ENCODE measurements around the gene ARMC9.

Gene ARMC9

DNA sequence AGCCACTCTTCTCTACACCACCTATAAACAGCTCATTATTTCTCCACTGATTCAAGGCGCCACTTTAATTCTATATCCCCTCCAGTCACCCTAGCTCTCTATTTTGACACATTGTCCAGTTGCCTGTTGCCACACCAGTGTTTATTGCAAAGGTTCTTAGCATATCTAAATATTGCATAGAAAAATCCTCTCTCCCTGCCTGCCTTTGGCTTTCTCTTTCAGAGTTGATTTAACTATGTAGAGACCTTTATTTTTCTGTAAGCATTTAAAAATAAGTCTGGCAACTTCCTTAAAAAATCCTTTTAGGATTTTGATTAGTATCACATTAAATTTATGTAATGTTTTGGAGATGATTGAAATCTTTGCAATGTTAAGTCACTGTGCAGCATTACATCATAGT is 149.2 kb downstream of the ARMC9 start:
- TF ChIP-seq CTCF (IDR thresholded peaks at IDR 0.05) = no peak

- no peak for TF ChIP-seq CTCF (IDR thresholded peaks at IDR 0.05)
These were observed 149.7 kb downstream of the ARMC9 start for GRCh38 chr2:231348173-231348572.

DNA sequence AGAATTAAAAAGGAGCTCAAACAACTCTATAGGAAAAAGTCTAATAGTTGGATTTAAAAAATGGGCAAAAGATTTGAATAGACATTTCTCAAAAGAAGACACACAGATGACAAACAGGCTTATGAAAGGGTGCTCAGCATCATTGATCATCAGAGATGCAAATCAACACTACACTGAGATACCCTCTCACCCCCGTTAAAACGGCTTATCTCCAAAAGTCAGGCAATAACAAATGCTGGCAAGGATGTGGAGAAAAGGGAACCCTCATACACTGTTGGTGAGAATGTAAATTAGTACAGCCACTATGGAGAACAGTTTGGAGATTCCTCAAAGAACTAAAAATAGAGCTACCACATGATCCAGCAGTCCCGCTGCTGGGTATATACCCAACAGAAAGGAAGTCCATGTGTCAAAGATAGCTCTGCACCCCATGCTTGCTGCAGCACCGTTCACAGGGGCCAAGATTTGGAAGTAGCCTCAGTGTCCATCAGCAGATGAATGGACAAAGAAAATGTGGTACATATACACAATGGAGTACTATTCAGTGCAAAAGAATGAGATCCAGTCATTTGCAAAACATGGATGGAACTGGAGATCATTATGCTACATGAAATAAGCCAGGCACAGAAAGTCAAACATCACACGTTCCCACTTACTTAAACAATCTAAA is 150.4 kb downstream of the ARMC9 start:
- no peak for TF ChIP-seq CTCF (IDR thresholded peaks at IDR 0.05)

DNA sequence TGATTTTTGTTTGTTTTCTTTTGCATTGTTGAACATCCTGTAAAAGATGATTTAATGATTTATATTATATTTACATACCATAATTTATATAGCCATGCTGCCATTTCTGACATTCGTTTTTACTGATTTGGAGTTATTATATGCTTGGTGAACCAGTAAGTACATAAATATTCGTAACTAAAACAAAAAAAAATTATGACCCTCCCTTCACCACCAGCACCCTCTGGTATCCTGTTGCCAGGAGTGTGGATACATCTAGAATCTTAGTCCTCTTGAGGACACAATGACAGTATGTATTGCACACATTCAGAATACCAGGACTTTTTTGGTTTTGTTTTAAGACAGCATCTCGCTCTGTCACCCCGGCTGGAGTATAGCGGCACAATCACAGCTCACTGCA is 153.2 kb downstream of the ARMC9 start:
- no peak for TF ChIP-seq CTCF (IDR thresholded peaks at IDR 0.05)

GRCh38 chr2:231353469-231353868 is 155.0 kb downstream of the ARMC9 start:
- no peak for TF ChIP-seq CTCF (IDR thresholded peaks at IDR 0.05)

DNA sequence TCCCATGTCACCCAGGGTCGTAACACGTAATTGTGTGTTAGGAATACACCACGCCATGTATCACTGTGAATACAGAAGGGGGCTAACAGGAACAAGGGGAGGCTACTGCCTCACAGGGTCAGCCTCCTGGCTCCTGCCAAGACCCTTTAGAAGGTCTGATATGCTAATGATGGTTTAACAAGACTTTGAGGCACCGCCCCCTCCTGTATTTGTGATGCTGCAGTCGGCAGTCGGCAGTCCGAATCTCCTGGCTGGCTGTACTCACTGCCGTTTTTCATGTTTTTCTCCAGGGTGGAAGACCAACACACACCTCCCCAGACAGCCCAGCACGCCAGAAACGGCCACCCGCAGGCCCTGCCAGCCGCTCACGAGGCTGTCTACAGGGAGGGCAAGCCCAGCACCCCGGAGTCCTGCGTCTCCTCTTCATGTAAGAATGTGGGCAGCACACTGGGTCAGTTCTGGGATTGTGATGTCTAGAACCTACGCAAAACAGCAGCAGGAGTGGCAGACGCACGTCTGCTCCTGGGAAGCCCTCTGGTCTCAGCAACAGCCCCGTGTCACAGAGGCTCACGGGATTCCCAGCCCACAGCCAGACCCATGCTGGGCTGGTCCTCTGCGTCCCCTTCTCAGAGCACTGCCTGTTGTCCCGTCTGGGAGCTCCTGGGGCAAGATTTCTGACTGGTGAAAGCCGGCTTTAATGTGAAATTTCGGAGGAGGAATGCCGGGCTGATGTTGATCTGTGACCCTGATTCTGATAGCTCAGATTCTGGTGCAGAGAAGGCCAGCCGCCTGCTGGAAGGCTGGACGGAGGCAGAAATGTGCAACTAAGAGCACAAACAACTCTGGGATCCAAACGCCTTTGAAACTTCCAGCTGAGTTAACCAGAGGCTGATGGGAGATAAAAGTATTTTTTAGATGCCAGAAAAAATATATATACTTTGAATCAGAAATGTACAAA is 157.4 kb downstream of the ARMC9 start:
- TF ChIP-seq CTCF (IDR thresholded peaks at IDR 0.05) = no peak

DNA sequence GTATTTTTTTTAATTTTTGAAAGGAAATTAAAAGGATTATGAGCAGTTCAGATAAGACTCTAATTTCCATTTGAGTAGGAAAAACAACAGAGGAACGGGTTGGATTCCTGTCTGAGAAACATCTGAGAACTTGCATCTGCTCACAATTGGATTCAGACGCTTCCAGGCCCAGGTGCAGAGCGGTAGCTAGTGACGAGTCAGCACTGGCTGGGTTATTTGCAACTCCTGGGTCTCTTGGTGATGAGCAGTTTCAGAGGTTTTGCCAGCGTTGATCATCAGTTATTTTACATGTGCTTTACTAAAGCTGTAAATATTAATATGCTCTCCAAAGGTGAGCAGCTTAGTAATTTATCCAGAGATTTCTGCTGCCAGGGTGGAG is 158.0 kb downstream of the ARMC9 start:
- no peak for TF ChIP-seq CTCF (IDR thresholded peaks at IDR 0.05)
